HAP-1 (cell line): Measurements from ENCODE around the gene TMEM240.

Source experiments
- DNase-seq, 2 experiments: peaks; one replicate each; pipeline ENCODE4 v3.0.0-alpha.2; 2016 to 2020; ENCODE audit warnings: low spot score in 2 of 2
- H3K27me3 ChIP-seq: fragments of 250-450 bp; sonication (Bioruptor Pico); 2 replicates; pipeline ENCODE4 v1.5.1; 2020; ENCODE audit warnings: low read depth, mild to moderate bottlenecking, moderate library complexity
- H3K36me3 ChIP-seq: fragments of 250-450 bp; sonication (Bioruptor Pico); replicated peaks from 2 replicates; pipeline ENCODE4 v1.5.1; 2020; ENCODE audit warnings: mild to moderate bottlenecking
- H3K4me1 ChIP-seq: fragments of 250-450 bp; sonication (Bioruptor Pico); 2 replicates; pipeline ENCODE4 v1.5.1; 2020; ENCODE audit warnings: mild to moderate bottlenecking
- H3K4me3 ChIP-seq: fragments of 250-450 bp; sonication (Bioruptor Pico); 2 replicates; pipeline ENCODE4 v1.5.1; 2020; ENCODE audit warnings: mild to moderate bottlenecking, moderate library complexity
- H3K9me3 ChIP-seq: fragments of 250-450 bp; sonication (Bioruptor Pico); 2 replicates; pipeline ENCODE4 v1.5.1; 2020; ENCODE audit warnings: mild to moderate bottlenecking, moderate library complexity
- in situ Hi-C: fragments of 300-500 bp; cut with MboI; formaldehyde crosslinking; loops from 3 replicates; pipeline ENCODE4 v1.14.3; 2020; ENCODE audit warnings: low sequenced_read_pairs, inconsistent platforms, mixed read lengths

Gene TMEM240

GRCh38 chr1:1552263-1552639, 11.8 kb upstream of the TMEM240 start:
- Histone ChIP-seq H3K4me3 (no peak overlapping the region), H3K27me3 (no peaks in the 10 kb centered on the region), H3K4me1 (no peaks in the 10 kb centered on the region), H3K9me3 (no peaks in the 10 kb centered on the region), H3K36me3 (peaks cover 3% of the 10 kb centered on the region)
- in situ Hi-C loops, result no loop called here
- no peak for DNase-seq

GRCh38 chr1:1551524-1552262, 11.3 kb upstream of the TMEM240 start:
- Histone ChIP-seq H3K27me3 (no peaks in the 10 kb centered on the region), H3K36me3 (peaks cover 3% of the 10 kb centered on the region), H3K9me3 (no peaks in the 10 kb centered on the region), H3K4me3 (no peak overlapping the region), H3K4me1 (no peaks in the 10 kb centered on the region)
- no peak for DNase-seq
- in situ Hi-C loops, result no loop called here

GRCh38 chr1:1550591-1551432, 10.4 kb upstream of the TMEM240 start:
- Histone ChIP-seq H3K36me3 (peaks cover 4% of the 10 kb centered on the region), H3K4me3 (no peak overlapping the region), H3K9me3 (no peaks in the 10 kb centered on the region), H3K4me1 (no peaks in the 10 kb centered on the region), H3K27me3 (no peaks in the 10 kb centered on the region)
- peak in 1 of 2 experiments; percentile 37 for DNase-seq
- in situ Hi-C loops, result no loop called here

- Histone ChIP-seq H3K36me3 (peaks cover 6% of the 10 kb centered on the region), H3K4me3 (no peak overlapping the region), H3K9me3 (no peaks in the 10 kb centered on the region), H3K27me3 (no peaks in the 10 kb centered on the region), H3K4me1 (no peaks in the 10 kb centered on the region)
- no peak for DNase-seq
- in situ Hi-C loops, result no loop called here
These were observed 9.7 kb upstream of the TMEM240 start for GRCh38 chr1:1550087-1550486.

GRCh38 chr1:1548591-1548990, 8.2 kb upstream of the TMEM240 start:
- in situ Hi-C loops, result no loop called here
- no peak overlapping the region for H3K4me3 ChIP-seq
- peaks cover 6% of the 10 kb centered on the region for H3K36me3 ChIP-seq
- H3K4me1 ChIP-seq, result no peaks in the 10 kb centered on the region
- no peak for DNase-seq
- no peaks in the 10 kb centered on the region for H3K9me3 ChIP-seq
- no peaks in the 10 kb centered on the region for H3K27me3 ChIP-seq

- no peak for DNase-seq
- Histone ChIP-seq H3K27me3 (no peaks in the 10 kb centered on the region), H3K4me3 (no peak overlapping the region), H3K9me3 (no peaks in the 10 kb centered on the region), H3K36me3 (peaks cover 6% of the 10 kb centered on the region), H3K4me1 (no peaks in the 10 kb centered on the region)
- in situ Hi-C loops, result no loop called here
These were observed 7.1 kb upstream of the TMEM240 start for GRCh38 chr1:1547476-1547875.

GRCh38 chr1:1547011-1547410, 6.6 kb upstream of the TMEM240 start:
- in situ Hi-C loops, result no loop called here
- no peaks in the 10 kb centered on the region for H3K9me3 ChIP-seq
- no peak for DNase-seq
- H3K27me3 ChIP-seq, result no peaks in the 10 kb centered on the region
- no peak overlapping the region for H3K4me3 ChIP-seq
- H3K36me3 ChIP-seq, result peaks cover 6% of the 10 kb centered on the region
- H3K4me1 ChIP-seq, result no peaks in the 10 kb centered on the region

- Histone ChIP-seq H3K36me3 (peaks cover 14% of the 10 kb centered on the region), H3K4me3 (no peak overlapping the region), H3K4me1 (no peaks in the 10 kb centered on the region), H3K9me3 (no peaks in the 10 kb centered on the region), H3K27me3 (no peaks in the 10 kb centered on the region)
- in situ Hi-C loops, result no loop called here
- DNase-seq, result no peak
These were observed 5.7 kb upstream of the TMEM240 start for GRCh38 chr1:1545946-1546737.

- DNase-seq, result no peak
- Histone ChIP-seq H3K4me3 (no peak overlapping the region), H3K9me3 (no peaks in the 10 kb centered on the region), H3K4me1 (no peaks in the 10 kb centered on the region), H3K36me3 (peaks cover 18% of the 10 kb centered on the region), H3K27me3 (no peaks in the 10 kb centered on the region)
- in situ Hi-C loops, result no loop called here
These were observed 4.1 kb upstream of the TMEM240 start for GRCh38 chr1:1544544-1544943.

GRCh38 chr1:1543706-1544099, 3.3 kb upstream of the TMEM240 start:
- DNase-seq, result no peak
- in situ Hi-C loops, result no loop called here

GRCh38 chr1:1542766-1543705, 2.6 kb upstream of the TMEM240 start:
- Histone ChIP-seq H3K9me3 (no peaks in the 10 kb centered on the region), H3K4me1 (no peaks in the 10 kb centered on the region), H3K4me3 (no peak overlapping the region), H3K27me3 (no peaks in the 10 kb centered on the region), H3K36me3 (peaks cover 14% of the 10 kb centered on the region)
- no peak for DNase-seq
- in situ Hi-C loops, result no loop called here

More at GRCh38 chr1:1543706-1544099, 3.3 kb upstream of the TMEM240 start:
- H3K9me3 ChIP-seq, result no peaks in the 10 kb centered on the region
- H3K4me1 ChIP-seq, result no peaks in the 10 kb centered on the region
- H3K36me3 ChIP-seq, result peaks cover 15% of the 10 kb centered on the region
- no peak overlapping the region for H3K4me3 ChIP-seq
- no peaks in the 10 kb centered on the region for H3K27me3 ChIP-seq

- in situ Hi-C loops, result no loop called here
- H3K4me3 ChIP-seq, result no peak overlapping the region
- peaks cover 14% of the 10 kb centered on the region for H3K36me3 ChIP-seq
- H3K4me1 ChIP-seq, result no peaks in the 10 kb centered on the region
- no peak for DNase-seq
- H3K27me3 ChIP-seq, result no peaks in the 10 kb centered on the region
- no peaks in the 10 kb centered on the region for H3K9me3 ChIP-seq
These were observed 1.7 kb upstream of the TMEM240 start for GRCh38 chr1:1541956-1542765.
